HG03108 (cell line): ENCODE measurements around the gene N4BP2L1.

Experiments
- ATAC-seq: cut with Tn5 transposase; IDR thresholded peaks from one replicate; pipeline ENCODE4 v1.9.1; 2021; ENCODE audit warnings: moderate library complexity; ENCODE audit not compliant: unreplicated experiment

Gene N4BP2L1

DNA sequence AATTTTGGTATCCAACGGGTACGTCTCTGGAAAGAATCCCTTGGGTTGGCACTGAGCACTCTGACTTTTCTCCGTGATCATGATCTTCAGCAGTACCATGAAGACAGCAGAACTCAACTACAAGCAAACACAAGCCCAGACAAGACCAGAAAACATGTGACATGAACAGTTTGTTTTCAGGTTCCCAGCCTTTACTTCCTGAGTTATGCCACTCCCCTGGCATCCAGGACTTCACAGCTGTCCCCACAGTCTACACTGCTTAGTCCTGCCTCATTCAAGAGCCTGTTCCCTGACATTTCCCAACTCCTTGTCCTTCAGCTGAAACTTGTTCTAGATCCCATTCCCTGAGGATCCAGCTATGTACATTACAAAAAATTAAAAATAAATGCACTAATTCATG is 4.9 kb upstream of the N4BP2L1 start:
- ATAC-seq = no peak

DNA sequence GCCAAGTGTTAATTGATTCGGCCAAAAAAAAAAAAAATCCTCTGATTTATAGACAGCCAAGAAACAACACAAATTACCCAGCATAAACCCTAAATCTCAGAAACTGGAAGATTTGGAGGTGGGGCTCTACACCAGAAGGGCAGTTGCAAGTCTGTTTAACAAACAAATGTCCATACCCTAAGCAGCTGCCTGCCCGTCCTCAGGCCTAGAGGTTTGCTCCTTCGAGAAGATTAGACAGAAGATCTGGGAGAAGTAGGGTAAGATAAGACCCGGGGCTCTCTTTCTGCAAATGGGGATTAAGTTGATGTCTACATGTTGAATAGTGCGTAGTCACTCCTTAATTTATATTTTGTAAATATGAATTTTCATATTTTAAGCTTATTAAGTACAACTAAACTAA is 3.4 kb upstream of the N4BP2L1 start:
- no peak for ATAC-seq

DNA sequence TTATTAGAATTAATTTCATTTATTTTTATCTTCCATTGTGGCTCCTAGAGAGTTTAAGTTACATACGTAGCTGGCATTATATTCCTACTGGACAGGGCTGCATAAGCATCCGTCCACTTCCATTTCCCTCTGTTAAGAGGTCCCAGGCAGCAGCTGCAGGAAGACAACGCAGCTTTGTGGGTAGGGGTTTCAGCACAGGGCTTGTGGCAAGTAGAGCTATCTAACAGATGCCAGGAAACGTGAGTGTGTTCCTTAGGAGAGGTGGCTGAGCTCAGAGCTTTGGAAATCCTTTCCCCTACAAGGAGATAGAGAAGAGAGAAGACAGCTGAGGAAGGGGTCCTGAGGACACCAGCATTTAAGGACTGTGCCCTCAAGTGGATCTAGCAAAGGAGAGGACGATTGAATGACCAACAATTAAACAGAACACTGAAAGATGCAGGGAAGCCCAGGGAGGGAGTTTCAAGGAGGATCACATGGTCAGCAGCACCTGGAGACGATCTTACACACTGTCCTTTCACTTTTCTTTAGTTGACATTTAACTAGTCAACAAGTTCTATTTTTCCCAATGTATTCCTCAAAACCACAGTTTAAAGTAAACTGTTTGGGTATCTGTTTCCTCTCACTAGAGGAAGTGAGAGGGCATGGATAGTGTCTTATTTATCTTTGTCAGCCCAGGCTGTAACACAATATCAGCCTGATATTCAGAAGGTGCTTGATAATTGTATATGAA is 2.3 kb upstream of the N4BP2L1 start:
- ATAC-seq = no peak

DNA sequence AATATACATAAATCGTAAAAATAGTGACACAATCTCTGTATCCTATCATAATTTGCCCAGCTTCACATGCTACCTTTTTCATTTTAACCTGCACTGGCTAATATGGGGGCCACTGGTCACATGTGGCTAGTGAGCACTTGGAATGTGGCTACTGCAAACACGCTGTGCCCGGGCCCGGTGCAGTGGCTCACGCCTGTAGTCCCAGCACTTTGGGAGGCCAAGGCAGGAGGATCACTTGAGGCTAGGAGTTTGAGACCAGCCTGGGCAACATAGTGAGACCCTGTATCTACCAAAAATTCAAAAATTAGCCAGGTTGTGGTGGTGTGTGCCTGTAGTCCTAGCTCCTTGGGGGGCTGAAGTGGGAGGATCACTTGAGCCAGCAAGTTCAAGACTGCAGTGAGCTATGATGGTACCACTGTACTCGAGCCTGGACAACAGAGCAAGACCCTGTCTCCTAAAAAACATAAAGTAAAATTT is 1.5 kb upstream of the N4BP2L1 start:
- no peak for ATAC-seq

DNA sequence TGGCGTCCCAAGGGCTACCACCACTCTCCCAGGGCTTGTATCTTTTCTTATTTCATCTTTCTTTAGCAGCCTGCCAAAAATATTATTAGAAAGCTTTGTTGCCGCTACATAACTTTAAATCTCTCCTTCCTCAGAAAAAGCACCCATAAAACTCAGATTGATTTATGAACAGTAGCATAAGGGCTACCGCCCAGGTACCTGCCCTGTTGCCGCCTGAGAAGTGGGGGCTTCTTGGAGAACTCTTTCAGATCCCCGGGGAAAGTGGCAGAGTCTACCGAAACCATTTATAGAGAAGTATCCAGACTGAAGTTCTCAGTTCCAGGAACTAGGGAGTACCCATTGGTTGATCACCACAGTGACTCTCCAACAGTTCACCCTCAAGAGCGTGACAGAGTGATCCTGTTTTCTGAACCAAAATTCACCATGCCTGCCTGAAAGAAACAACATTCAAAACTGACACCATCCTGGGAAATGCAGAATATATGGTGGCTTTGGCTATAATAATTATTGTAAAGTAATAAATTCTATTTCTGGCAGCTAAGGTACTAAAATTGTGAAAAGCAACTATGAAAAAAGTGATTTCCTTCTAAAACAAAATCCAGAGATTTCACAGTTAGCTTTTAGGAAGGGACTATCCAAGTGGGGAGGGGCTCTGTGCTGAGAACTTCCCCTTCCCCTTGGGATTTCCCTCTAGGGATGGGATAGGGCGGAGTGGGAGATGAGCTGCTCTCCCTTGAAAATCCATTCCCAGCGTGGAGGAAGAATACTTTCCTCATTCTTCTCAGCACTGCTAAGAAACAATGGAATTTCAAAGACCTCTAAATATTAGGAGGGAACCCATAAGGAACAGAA is 877 bp upstream of the N4BP2L1 start:
- no peak for ATAC-seq

DNA sequence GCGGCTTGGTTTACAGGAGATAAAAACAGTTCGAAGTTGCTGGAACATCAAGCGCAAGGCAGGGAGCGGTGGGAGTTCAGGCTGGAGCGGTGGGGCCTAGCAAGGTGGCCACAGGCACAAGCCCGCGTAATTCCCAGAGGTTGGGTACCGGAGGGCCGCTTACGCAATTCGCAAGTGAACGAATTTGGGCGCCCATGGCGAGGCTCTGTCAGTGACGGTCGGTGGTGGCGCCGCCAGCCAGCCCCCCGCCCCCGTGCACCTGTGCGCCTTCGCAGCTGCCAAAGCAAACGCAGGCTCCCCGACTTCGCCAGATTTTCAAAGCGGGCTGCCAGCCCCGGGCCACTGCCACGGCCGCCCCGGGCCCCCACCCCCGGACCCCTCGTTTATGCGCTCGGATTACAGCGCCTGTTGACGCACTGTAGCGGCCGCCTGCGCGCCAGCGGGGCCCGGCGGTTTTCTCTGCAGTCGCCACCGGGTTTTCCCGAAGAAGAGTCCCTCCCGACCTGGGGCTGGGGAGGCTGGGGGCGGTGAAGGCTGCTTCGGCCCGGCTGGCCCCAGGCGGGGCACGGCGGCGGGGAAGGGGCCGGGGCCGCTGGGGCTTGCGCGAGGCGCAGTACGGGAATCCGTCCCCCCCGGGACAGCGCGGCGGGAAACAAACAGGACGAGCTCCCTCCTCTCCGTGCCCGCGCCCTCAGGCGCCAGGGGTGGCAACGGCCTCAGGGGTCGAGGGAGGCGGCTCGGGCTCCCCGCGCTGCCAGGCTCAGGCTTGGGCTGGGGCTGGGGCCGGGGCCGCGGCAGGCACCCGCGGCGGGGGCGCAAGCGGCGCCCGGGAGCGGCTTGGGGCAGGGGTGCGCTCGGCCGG is 709 bp downstream of the N4BP2L1 start:
- peak; percentile 7 for ATAC-seq

DNA sequence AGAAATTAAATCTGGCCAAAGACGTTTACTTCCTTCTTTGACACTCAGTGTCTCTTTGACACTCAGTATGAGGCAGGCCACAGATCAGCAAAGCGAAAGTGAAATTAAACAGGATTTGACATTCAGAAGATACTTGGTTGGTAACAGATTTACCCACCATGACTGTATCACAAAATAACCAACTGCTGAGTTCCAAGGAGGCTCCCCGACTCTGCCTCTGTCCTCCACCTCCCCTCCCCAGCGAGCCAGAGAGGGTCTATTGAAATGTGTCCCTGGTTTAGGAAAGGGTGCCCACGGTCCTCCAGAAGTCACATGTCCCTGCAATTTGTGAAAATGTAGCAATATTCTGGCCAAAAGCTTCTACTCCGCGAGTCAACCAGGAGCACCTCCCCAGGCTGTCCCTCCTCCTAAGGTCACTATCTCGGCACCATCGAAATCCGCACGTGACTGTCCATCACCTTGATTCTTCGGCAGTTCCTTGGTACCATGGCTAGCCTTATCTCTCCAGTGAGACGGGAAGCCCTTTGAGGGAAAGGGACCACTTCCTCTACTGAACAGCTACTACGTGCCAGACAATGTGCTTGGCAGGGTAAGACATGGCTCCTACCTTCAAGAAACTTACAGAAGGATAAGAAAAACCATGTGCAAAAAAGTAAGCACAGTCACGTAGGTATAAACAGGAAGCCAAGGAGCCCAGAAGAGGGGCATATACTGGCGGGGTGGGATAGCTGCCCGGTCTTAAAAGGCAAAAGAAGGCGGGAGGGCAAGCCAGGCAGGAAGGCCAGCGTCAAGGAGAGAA is 1.5 kb downstream of the N4BP2L1 start:
- peak; percentile 37 for ATAC-seq

DNA sequence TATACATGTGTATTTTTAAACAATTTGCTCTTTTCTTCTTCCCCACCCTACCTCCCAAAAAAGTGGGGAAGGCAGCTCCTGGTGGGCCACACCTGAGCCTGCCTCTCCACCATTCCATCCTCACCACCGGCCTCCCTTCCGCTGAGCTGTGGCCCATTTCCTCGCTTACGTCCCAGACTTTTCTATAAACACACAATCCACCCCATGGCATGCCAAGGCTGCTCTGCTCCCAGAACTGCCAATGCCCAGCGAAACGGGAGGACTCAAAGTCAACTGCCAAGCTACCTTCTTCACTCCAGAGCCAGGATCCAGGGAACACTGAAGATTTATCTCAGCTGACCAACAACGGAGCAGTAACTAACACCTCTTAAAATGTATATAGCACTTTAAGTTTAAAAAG is 2.8 kb downstream of the N4BP2L1 start:
- no peak for ATAC-seq

DNA sequence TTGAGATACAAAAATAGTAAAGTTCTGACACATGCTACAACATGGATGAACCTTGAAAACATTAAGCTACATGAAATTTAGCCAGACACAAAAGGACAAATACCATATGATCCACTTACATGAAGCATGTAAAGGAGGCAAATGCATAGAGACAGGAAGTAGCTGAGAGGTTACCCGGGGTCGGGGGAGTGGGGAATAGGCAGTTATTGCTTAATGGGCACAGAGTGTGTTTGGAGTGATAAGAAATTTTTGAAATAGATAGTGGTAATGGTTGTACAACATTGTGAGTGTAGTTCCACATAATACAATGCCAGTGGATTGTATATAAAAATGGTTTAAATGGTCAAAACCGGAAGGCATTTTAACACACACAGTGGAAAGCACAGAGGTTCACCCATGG is 4.3 kb downstream of the N4BP2L1 start:
- ATAC-seq = no peak

DNA sequence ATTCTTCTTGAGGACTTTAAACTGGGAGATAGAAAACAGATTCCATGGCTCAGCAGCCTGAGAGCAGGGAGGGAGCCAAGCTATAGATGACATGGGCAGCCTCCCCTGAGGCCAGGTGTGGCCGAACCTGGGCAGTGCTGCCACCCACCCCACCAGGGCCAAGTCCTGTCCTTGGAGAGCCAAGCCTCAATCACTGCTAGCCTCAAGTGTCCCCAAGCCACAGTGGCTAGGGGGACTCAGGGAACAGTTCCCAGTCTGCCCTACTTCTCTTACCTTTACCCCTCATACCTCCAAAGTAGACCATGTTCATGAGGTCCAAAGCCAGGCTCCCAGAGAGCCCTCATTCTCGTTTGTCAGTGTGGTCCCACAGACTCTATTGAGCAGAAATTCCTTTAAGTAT is 8.1 kb downstream of the N4BP2L1 start:
- ATAC-seq = no peak

DNA sequence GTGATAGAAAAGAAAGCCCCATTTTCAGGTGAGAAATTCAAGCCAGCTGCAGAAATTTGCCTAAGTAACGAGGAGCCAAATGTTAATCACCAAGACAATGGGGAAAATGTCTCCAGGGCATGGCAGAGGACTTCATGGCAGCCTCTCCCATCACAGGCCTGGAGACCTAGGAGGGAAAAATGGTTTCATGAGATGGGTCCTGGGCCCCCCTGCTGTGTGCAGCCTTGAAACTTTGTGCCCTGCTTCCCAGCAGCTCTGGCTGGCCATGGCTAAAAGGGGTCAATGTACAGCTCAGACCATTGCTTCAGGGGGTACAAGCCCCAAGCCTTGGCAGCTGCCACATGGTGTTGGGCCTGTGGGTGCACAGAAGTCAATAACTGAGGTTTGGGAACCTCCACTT is 9.9 kb downstream of the N4BP2L1 start:
- ATAC-seq = no peak

DNA sequence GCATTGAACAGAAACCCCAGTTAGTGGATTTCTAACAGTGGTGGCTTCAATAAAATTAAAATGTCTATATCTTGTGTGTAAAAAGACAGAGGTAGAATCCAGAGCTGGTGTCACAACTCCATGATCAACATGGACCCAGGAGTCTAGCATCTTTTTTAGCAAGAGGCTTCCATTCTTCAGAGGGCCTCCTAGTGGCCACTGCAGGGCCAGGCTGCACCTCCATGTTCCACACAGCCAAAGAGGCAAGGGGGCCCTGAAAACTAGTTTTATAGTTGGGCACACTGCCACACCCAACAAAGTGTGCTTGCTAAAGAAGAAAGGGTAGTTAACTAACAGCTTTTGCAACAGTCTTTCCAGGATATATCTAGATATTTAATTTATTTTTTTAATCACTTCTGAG is 12.9 kb downstream of the N4BP2L1 start:
- ATAC-seq = no peak

DNA sequence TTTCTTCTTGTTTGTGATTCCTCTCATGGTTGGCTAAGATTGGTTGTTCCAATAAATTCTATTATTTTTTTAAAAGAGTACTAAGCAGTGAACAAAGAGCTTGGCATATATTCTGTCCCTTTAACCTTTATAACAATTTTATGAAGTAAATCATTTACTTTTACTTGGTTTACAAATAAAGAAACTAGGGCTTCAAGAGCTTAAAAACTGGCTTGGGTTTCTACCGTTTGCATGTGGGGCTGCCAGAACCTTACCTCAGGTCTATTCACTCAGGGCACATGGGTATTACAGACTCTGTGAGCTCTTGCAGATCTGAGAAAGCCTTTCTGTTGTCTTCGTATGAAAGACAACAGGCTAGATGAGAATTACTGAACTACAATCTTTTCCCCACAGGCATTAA is 13.3 kb downstream of the N4BP2L1 start:
- no peak for ATAC-seq

DNA sequence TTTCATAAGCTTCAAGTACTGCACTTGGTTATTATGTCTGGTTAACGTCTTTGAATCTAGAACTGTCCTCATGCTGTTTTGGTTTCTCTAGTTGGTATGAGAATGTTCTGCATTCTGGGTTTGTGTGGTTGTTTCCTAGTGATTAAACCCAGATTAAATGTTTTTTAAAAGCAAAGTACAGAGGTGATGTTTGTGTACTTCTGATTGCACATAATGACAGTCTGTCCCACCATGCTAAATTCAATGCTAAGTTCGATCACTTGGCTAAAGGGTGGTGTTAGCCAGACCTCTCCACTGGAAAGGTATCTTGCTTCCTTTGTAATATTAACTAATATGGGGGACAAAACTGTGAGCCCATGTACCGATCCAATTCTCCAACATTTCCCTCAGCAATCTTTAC is 14.6 kb downstream of the N4BP2L1 start:
- ATAC-seq = no peak

DNA sequence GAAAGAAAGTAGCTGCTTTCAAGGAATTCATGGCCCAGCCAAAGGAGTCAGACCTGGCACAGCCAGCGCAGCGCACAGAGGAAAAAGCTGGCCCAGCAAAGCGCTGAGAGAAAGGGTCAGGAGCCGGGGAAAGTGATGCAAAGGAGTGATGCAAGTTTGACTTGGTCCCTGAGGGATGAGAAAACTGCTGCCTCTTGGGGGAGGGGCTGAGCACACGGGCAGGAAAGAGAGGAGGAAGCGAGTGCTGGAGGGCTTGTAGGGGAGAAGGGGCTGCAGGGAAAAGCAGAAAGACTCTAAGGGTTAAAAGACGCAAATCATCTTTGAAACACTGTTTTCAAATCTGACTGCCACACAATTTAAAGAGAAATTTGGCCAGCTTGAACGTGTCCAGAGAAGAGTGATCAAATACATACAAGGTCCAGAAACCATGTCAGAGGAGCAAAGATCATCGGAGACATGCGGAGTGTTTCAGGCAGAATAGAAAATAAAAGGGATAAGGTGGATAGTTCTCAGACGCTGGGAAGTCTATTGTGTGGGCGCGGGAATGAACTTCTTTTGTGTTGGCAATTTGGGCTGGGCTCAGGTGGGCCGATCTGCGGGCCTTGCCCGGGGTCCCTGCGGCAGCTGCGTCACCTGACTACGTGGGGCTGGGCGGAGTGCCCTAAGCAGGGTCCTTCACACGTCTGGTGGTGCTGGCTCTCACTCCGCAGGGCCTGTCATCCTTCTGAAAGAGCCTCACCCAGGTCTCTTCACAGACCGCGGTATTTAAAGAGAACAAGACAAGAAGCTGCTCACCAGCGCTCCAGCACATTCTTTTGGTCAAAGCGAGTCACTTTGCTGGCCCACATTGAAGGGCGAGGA is 18.1 kb downstream of the N4BP2L1 start:
- ATAC-seq = no peak

DNA sequence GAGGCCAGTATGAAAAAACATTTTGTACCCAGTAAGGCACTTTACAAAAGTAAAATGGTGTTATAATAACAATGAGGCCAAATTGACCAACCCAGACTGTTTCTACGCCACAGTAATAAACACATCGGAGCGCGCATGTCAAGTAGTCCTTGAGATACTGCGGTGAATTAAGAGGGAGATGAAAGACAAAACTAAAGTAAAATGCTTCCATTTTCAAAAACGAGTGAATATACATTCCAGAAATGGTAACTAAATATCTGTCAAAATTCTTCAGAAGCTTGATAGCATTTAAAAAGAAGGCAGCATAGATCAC is 19.0 kb downstream of the N4BP2L1 start:
- ATAC-seq = no peak

DNA sequence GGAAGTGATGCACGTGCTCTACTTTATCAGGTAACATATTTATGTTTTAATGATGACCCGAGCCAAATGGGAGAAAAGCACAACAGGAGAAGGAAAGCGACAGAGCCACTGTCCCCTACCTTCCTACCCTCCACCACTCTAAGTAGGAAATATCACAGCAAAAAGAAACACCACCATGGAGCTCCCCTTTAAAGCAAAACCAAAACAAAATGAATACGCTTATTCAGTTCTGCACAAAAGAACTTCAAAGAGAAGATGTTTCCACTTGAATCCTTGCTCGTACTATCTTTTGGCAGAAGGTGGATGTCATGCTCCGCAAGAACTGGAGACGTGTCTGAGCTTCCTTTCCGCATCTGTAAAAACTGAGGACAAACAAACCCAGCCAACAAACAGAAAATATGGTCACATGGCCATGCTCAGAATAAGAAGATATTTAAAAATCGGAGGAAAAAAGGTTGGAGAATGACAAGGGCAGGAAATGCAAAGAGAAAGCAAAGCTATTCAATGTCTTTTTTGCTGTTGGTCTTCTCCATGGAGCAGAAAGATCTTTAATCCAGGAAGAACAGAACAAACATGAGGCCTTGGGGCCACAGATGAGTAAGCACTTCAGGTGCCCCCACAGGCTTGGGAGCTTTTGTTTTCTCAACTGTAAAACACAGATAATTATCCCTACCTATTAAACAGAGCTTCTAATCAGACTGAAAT is 19.5 kb downstream of the N4BP2L1 start:
- ATAC-seq = no peak

DNA sequence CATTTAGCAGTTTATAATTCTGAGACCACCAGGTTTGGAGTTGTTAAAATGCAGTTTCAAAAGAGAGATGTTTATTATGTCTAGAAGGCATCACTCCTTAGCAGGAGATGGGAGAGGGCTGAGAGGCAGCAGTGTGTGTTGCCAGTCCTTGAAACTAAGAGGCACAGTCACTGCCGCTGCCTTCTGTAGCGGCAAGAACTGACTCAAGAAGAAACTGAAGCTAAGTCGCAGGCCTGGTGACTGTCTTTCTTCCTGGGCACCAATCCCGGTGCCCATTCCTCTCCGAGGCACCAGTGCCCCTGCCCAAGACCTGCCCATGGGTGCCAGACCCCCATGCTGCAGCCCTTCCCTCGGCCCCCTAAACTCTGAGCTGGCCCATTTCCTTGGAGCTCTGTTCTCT is 20.1 kb downstream of the N4BP2L1 start:
- ATAC-seq = peak; percentile 52

DNA sequence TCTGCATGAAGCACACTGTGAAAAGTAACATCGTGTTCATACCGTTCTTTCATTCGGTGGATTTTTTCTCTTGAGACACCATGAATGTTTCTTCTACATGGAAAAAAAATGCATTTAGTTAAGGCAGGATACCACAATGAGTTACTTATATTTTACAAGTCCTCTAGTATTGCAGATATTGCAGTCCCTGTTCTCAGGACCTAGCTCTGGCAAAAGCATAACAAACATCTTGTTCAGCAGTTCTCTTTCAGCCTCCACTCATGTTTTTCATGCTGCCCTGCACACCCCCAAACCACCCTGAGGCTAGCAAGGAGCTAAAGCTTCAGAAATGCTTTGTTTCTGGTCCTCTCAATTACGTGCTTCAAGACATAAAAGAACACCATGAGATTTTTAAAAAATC is 24.8 kb downstream of the N4BP2L1 start:
- no peak for ATAC-seq
